ENCODE measurements around the gene NEDD4L.
A peak's percentile ranks its signal among the peaks of the same experiment; 100 is the strongest.

The NEDD4L gene

GRCh38 chr18:58076052-58076451, 32.0 kb downstream of the NEDD4L start:
- Histone ChIP-seq H3K9me3 (no peaks in the 10 kb centered on the region), H3K4me1 (no peaks in the 10 kb centered on the region), H3K4me3 (ENCODE audit: low read depth, low read length) (no peak overlapping the region), H3K27me3 (no peaks in the 10 kb centered on the region), H3K36me3 (no peaks in the 10 kb centered on the region)
- no peak for DNase-seq
- TF ChIP-seq, protein P1, sequence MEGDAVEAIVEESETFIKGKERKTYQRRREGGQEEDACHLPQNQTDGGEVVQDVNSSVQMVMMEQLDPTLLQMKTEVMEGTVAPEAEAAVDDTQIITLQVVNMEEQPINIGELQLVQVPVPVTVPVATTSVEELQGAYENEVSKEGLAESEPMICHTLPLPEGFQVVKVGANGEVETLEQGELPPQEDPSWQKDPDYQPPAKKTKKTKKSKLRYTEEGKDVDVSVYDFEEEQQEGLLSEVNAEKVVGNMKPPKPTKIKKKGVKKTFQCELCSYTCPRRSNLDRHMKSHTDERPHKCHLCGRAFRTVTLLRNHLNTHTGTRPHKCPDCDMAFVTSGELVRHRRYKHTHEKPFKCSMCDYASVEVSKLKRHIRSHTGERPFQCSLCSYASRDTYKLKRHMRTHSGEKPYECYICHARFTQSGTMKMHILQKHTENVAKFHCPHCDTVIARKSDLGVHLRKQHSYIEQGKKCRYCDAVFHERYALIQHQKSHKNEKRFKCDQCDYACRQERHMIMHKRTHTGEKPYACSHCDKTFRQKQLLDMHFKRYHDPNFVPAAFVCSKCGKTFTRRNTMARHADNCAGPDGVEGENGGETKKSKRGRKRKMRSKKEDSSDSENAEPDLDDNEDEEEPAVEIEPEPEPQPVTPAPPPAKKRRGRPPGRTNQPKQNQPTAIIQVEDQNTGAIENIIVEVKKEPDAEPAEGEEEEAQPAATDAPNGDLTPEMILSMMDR (IDR thresholded peaks at IDR 0.05; ENCODE audit: low read depth, low read length), result no peak

GRCh38 chr18:58077329-58077728, 33.3 kb downstream of the NEDD4L start:
- DNase-seq, result no peak
- H3K9me3 ChIP-seq, result no peaks in the 10 kb centered on the region
- no peaks in the 10 kb centered on the region for H3K36me3 ChIP-seq
- TF ChIP-seq, protein P1 (IDR thresholded peaks at IDR 0.05; ENCODE audit: low read depth, low read length), result no peak
- no peaks in the 10 kb centered on the region for H3K4me1 ChIP-seq
- no peaks in the 10 kb centered on the region for H3K27me3 ChIP-seq
- H3K4me3 ChIP-seq (ENCODE audit: low read depth, low read length), result no peak overlapping the region

DNA sequence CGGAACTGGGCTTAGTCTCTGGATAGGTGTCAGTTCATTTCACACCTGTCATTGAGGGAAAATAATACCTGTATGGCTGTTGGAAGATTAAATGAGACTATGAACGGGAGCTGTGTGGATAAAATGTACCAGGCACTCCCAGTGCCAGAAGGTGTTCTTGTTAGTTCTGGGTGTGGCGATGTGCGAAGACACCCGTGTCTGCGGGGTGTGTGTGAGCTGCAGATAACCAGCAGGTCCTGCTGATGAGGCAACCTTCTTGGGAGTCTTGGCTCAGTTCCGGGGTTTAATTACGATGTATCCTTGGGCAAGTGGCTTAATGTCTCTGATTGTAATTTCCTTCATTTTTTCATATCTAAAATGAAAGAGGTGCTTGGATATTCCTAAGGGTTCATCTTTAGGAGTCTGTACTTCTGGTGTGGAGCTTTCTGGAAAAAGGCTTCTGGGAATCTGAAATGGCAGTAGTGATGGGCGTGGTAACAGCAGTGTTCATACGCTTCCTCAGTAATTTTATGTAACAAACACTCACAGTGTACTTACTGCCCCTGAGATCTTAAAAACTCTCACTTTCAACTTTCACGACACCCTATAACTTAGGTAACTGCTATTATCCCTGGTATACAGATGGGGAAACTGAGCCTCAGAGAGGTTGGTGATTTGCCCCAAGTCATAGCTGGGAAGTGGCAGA, 35.0 kb downstream of the NEDD4L start:
- no peaks in the 10 kb centered on the region for H3K27me3 ChIP-seq
- no peaks in the 10 kb centered on the region for H3K36me3 ChIP-seq
- H3K4me1 ChIP-seq, result no peaks in the 10 kb centered on the region
- DNase-seq, result no peak
- no peaks in the 10 kb centered on the region for H3K9me3 ChIP-seq
- TF ChIP-seq, protein P1 (IDR thresholded peaks at IDR 0.05; ENCODE audit: low read depth, low read length), result no peak
- H3K4me3 ChIP-seq (ENCODE audit: low read depth, low read length), result no peak overlapping the region

- TF ChIP-seq, protein P1 (IDR thresholded peaks at IDR 0.05; ENCODE audit: low read depth, low read length), result no peak
- Histone ChIP-seq H3K9me3 (no peaks in the 10 kb centered on the region), H3K36me3 (no peaks in the 10 kb centered on the region), H3K27me3 (no peaks in the 10 kb centered on the region), H3K4me3 (ENCODE audit: low read depth, low read length) (no peak overlapping the region), H3K4me1 (no peaks in the 10 kb centered on the region)
- DNase-seq, result peak; percentile 27
Measured at GRCh38 chr18:58080451-58080850, 36.4 kb downstream of the NEDD4L start.

GRCh38 chr18:58087928-58088690, 44.1 kb downstream of the NEDD4L start:
- no peak for DNase-seq
- H3K4me3 ChIP-seq (ENCODE audit: low read depth, low read length), result no peak overlapping the region
- H3K27me3 ChIP-seq, result no peaks in the 10 kb centered on the region
- TF ChIP-seq, protein P1 (IDR thresholded peaks at IDR 0.05; ENCODE audit: low read depth, low read length), result no peak
- no peaks in the 10 kb centered on the region for H3K9me3 ChIP-seq
- H3K4me1 ChIP-seq, result no peaks in the 10 kb centered on the region
- no peaks in the 10 kb centered on the region for H3K36me3 ChIP-seq

DNA sequence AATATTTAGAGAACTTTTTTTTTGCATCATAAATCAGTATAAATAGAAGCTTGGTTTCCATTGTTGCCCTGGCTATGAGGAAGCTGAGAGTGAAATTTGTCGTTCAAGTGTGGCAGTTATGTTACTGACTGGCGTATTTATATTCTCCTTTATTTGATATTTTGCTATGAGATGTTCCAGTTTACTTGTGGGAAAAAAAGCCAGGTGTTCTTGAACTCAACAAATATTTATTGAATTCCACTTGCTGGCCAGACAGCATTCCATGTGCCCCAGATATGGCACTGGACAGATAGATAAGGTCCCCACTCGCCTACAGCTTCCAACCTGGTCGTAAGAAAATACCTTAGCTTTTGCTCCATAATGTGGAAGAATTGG, 44.7 kb downstream of the NEDD4L start:
- Histone ChIP-seq H3K36me3 (no peaks in the 10 kb centered on the region), H3K9me3 (no peaks in the 10 kb centered on the region), H3K27me3 (no peaks in the 10 kb centered on the region), H3K4me1 (no peaks in the 10 kb centered on the region), H3K4me3 (ENCODE audit: low read depth, low read length) (no peak overlapping the region)
- no peak for DNase-seq
- TF ChIP-seq, protein P1 (IDR thresholded peaks at IDR 0.05; ENCODE audit: low read depth, low read length), result no peak
